GM18498 (cell line): ENCODE data around the gene VAPB.
A peak's percentile ranks its signal among the peaks of the same experiment; 100 is the strongest.

Experiments used
- ATAC-seq: cut with Tn5 transposase; IDR thresholded peaks from one replicate; pipeline ENCODE4 v1.9.1; 2021; ENCODE audit warnings: mild to moderate bottlenecking, moderate library complexity; ENCODE audit not compliant: unreplicated experiment

The VAPB gene

GRCh38 chr20:58458342-58459057 is 69.5 kb downstream of the VAPB start:
- peak; percentile 97 for ATAC-seq

- peak; percentile 33 for ATAC-seq
Observed at GRCh38 chr20:58459058-58459750, 70.2 kb downstream of the VAPB start.

GRCh38 chr20:58461104-58461503 is 72.1 kb downstream of the VAPB start:
- ATAC-seq, result no peak

GRCh38 chr20:58461899-58462298 is 72.9 kb downstream of the VAPB start:
- no peak for ATAC-seq

- no peak for ATAC-seq
Observed at GRCh38 chr20:58463256-58463655, 74.2 kb downstream of the VAPB start.

- ATAC-seq, result no peak
Observed at GRCh38 chr20:58464838-58465237, 75.8 kb downstream of the VAPB start.

- no peak for ATAC-seq
Observed at GRCh38 chr20:58466095-58466708, 77.2 kb downstream of the VAPB start.

- no peak for ATAC-seq
Observed at GRCh38 chr20:58466729-58467571, 77.9 kb downstream of the VAPB start.

- ATAC-seq, result no peak
Observed at GRCh38 chr20:58467572-58468527, 78.8 kb downstream of the VAPB start.

GRCh38 chr20:58469616-58470015 is 80.6 kb downstream of the VAPB start:
- ATAC-seq, result no peak

- ATAC-seq, result no peak
Observed at GRCh38 chr20:58470336-58471192, 81.5 kb downstream of the VAPB start.

GRCh38 chr20:58471193-58472164 is 82.5 kb downstream of the VAPB start:
- ATAC-seq, result no peak

- ATAC-seq, result no peak
Observed at GRCh38 chr20:58472273-58473018, 83.4 kb downstream of the VAPB start.

GRCh38 chr20:58473453-58474425 is 84.7 kb downstream of the VAPB start:
- ATAC-seq, result no peak

GRCh38 chr20:58475466-58475865 is 86.4 kb downstream of the VAPB start:
- no peak for ATAC-seq

GRCh38 chr20:58478141-58478805 is 89.2 kb downstream of the VAPB start:
- ATAC-seq, result no peak
